ENCODE results near the gene MGAT5B.

GRCh38 chr17:76912421-76913164 is 44.4 kb downstream of the MGAT5B start:
- TF ChIP-seq, protein P1, sequence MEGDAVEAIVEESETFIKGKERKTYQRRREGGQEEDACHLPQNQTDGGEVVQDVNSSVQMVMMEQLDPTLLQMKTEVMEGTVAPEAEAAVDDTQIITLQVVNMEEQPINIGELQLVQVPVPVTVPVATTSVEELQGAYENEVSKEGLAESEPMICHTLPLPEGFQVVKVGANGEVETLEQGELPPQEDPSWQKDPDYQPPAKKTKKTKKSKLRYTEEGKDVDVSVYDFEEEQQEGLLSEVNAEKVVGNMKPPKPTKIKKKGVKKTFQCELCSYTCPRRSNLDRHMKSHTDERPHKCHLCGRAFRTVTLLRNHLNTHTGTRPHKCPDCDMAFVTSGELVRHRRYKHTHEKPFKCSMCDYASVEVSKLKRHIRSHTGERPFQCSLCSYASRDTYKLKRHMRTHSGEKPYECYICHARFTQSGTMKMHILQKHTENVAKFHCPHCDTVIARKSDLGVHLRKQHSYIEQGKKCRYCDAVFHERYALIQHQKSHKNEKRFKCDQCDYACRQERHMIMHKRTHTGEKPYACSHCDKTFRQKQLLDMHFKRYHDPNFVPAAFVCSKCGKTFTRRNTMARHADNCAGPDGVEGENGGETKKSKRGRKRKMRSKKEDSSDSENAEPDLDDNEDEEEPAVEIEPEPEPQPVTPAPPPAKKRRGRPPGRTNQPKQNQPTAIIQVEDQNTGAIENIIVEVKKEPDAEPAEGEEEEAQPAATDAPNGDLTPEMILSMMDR (IDR thresholded peaks at IDR 0.05; ENCODE audit: low read length), result no peak
- TF ChIP-seq EZH2phosphoT487 (IDR thresholded peaks at IDR 0.05; ENCODE audit: low read length), result no peak
